Measurements from ENCODE around the gene SPG11. TPM values are rescaled to one million over a fixed set of nuclear protein-coding genes. Genes with fewer than 3 reads are reported as not detected.
A peak's percentile ranks its signal among the peaks of the same experiment; 100 is the strongest.

SPG11 gene
- total RNA-seq, 4 donors from 2014 or later = 45.2 to 82.8 (median 55.5) TPM

DNA sequence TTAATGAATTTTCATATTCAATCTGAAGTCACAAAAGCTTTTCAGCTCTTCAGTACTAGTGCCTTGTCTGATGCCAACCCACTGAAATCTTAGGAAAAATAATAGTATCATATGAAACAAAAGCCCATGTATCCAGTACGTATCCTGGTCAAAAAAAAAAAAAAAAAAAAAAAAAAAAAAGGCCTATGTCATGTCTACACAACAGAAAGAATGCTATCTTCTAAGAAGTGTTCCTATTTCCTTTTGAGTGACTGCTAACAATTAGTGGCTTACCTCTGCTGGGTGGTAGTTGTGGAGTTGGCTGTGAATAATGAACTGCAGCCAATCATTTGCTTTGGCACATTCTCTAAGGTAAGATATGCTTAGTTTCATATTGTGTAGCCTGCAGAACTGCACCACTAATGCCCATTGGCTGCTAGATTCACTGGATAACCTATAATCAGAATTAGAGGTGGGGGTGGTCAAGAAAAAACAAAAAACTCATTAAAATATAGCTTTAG is 66.9 kb downstream of the SPG11 start:
- peaks cover 0 to 100% of the 10 kb centered on the region in 2 donors for H3K36me3 ChIP-seq
- WGBS, 2 donors (ENCODE audit: low coverage in 1 of 2) = 38 to 70% methylated on average over 1 of the region's 1 CpG
- no peaks in the 10 kb centered on the region for H3K27me3 ChIP-seq
- no peak overlapping the region for H3K4me3 ChIP-seq
- no peaks in the 10 kb centered on the region for H3K4me1 ChIP-seq
- H3K27ac ChIP-seq = no peak overlapping the region
- no peak for ATAC-seq
- no peaks in the 10 kb centered on the region for H3K9me3 ChIP-seq
- TF ChIP-seq POLR2A (IDR thresholded peaks at IDR 0.05) = no peak
- no peak for TF ChIP-seq POLR2AphosphoS5 (IDR thresholded peaks at IDR 0.05)
- TF ChIP-seq, protein P1, sequence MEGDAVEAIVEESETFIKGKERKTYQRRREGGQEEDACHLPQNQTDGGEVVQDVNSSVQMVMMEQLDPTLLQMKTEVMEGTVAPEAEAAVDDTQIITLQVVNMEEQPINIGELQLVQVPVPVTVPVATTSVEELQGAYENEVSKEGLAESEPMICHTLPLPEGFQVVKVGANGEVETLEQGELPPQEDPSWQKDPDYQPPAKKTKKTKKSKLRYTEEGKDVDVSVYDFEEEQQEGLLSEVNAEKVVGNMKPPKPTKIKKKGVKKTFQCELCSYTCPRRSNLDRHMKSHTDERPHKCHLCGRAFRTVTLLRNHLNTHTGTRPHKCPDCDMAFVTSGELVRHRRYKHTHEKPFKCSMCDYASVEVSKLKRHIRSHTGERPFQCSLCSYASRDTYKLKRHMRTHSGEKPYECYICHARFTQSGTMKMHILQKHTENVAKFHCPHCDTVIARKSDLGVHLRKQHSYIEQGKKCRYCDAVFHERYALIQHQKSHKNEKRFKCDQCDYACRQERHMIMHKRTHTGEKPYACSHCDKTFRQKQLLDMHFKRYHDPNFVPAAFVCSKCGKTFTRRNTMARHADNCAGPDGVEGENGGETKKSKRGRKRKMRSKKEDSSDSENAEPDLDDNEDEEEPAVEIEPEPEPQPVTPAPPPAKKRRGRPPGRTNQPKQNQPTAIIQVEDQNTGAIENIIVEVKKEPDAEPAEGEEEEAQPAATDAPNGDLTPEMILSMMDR (IDR thresholded peaks at IDR 0.05) = no peak
- TF ChIP-seq EP300 (IDR thresholded peaks at IDR 0.05) = no peak

DNA sequence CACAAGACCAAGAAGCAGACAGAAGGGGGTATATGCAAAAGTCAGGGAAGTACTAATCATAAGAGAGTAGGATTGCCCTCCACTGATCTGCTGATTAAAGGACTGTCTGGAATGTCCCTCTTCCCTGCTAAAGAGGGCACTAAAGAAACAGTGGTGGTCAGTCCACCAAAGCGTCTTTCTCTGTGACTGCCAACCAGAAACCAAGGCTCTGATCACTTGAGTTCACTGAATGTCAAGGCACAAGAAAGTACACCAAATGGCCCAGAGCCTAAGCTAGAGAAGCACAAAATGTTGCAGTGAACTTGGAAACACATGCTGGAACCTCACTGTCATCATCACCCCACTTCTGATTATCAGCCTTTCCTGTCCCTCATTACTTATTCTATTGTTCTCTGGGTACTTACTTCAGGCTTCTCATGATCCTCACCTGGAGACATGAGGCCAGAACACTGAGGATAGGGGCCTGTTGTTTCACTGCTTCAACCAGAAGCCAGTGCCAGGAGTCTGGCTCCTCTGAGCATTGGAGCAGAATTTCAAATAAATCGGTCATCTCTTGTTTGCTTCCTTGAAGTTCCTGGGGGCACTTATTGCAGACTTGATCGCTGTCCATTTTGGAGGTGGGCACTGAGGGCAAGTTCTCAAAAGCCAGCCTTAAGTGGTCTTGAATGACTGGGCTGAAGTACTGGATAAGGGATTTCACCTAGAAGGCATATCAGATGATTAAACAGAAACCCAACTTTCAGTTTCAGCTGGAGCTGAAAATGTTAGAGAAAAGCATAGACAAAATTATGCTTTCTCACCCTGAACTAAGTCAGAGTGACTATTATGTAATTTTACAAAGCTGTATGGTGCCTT is 67.6 kb downstream of the SPG11 start:
- 89 to 91% methylated on average over 3 of the region's 3 CpGs for WGBS, 2 donors (ENCODE audit: low coverage in 1 of 2)
- ATAC-seq = no peak
- H3K27ac ChIP-seq = no peak overlapping the region
- H3K9me3 ChIP-seq = no peaks in the 10 kb centered on the region
- H3K4me1 ChIP-seq = no peaks in the 10 kb centered on the region
- peaks cover 0 to 100% of the 10 kb centered on the region in 2 donors for H3K36me3 ChIP-seq
- no peaks in the 10 kb centered on the region for H3K27me3 ChIP-seq
- H3K4me3 ChIP-seq = no peak overlapping the region
- TF ChIP-seq POLR2A (IDR thresholded peaks at IDR 0.05) = no peak
- TF ChIP-seq EP300 (IDR thresholded peaks at IDR 0.05) = no peak
- TF ChIP-seq, protein P1 (IDR thresholded peaks at IDR 0.05) = no peak
- no peak for TF ChIP-seq POLR2AphosphoS5 (IDR thresholded peaks at IDR 0.05)

DNA sequence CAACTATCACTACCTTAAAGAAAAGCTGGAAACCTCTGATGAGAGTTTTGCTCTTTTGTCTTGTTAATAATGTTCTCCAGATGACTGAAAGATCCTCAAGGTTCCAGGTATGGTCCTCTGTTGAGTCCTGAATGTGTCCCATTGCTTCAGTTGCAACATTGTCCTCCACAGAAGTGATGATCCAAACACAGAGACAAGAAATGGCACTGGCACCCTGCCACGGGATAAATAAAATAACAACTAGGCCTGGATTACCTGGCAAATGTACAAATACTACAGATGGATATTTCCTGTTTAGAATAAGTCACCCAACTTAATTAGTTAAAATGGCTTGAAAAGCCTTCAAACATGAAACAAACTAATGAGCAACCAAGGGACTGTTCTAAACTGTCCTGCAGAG is 68.2 kb downstream of the SPG11 start:
- Histone ChIP-seq H3K9me3 (no peaks in the 10 kb centered on the region), H3K27ac (no peak overlapping the region), H3K4me1 (no peaks in the 10 kb centered on the region), H3K36me3 (peaks cover 0 to 100% of the 10 kb centered on the region in 2 donors), H3K4me3 (no peak overlapping the region), H3K27me3 (no peaks in the 10 kb centered on the region)
- no peak for TF ChIP-seq EP300 (IDR thresholded peaks at IDR 0.05)
- TF ChIP-seq POLR2AphosphoS5 (IDR thresholded peaks at IDR 0.05) = no peak
- TF ChIP-seq, protein P1 (IDR thresholded peaks at IDR 0.05) = no peak
- no peak for TF ChIP-seq POLR2A (IDR thresholded peaks at IDR 0.05)
- ATAC-seq = no peak
- WGBS, 2 donors (ENCODE audit: low coverage in 1 of 2) = 64 to 67% methylated on average over 1 of the region's 1 CpG

DNA sequence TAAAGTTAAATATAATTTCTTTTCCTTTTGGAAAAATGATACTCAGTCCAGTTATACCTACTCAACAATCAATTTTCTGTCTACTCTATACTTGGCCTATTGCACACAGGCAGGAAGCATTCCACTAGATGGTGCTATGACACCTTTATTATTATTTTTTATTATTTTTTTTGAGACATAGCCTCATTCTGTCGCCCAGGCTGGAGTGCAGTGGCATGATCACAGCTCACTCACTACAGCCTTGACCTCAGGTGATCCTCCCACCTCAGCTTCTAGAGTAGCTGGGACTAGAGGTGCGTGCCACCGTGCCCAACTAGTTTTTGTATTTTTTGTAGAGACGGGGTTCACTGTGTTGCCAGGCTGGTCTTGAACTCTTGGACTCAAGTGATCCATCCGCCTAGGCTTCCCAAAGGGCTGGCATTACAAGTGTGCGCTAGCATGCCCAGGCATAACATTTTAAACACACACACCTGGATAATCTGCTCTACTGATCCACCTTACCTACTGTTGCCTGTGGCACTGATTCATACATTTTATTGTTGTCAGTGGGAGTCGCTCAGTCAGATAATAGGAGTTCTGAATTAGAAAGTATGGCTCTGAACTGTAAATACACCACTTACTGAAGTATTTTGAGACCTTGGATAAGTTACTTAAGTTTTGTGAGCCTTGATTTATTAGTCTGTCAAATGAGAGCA is 70.3 kb downstream of the SPG11 start:
- Histone ChIP-seq H3K36me3 (peaks cover 0 to 100% of the 10 kb centered on the region in 2 donors), H3K27me3 (no peaks in the 10 kb centered on the region), H3K4me3 (no peak overlapping the region), H3K27ac (no peak overlapping the region), H3K4me1 (no peaks in the 10 kb centered on the region), H3K9me3 (no peaks in the 10 kb centered on the region)
- TF ChIP-seq, protein P1 (IDR thresholded peaks at IDR 0.05) = peak in 2 of 4 experiments; percentile 4 to 27
- no peak for TF ChIP-seq EP300 (IDR thresholded peaks at IDR 0.05)
- ATAC-seq = no peak
- WGBS, 2 donors (ENCODE audit: low coverage in 1 of 2) = 72 to 74% methylated on average over 5 to 7 of the region's 7 CpGs
